ENCODE results near the gene TSC1.
"Not testable (repeated sequence)": the region's sequence is repeated elsewhere in the genome, so short reads cannot be mapped to it uniquely, and the experiment has no call there.

TSC1 gene

GRCh38 chr9:132944294-132945185 is at the start of gene TSC1:
TSS of gene TSC1 (minus strand) at chr9:132944616. CDS start at chr9:132928872, 15,744 bp downstream.
- peak; percentile 89 for DNase-seq

DNA sequence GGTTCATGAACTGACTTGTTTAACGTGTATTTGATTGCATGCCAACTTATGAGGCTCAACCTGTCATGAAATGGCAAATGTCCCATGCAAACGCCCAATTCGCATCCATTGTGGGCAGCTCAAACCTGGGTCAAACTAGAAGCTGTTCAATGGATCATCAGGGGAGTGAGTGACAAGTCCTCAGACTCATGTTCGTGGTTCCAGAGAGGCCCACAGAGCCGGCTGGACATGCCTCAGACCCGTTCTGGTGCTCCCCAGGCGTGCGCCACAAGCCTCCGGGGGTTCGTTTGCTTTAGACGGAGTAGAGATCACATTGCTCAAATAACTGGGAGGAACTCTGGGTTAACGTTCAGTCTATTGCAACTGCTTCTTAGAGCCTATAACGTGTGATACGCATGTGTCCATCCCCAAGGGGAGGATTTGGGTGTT is 49.1 kb upstream of the TSC1 start:
- peak; percentile 41 for DNase-seq

GRCh38 chr9:132991351-132992300 is 47.2 kb upstream of the TSC1 start:
- DNase-seq: no peak

DNA sequence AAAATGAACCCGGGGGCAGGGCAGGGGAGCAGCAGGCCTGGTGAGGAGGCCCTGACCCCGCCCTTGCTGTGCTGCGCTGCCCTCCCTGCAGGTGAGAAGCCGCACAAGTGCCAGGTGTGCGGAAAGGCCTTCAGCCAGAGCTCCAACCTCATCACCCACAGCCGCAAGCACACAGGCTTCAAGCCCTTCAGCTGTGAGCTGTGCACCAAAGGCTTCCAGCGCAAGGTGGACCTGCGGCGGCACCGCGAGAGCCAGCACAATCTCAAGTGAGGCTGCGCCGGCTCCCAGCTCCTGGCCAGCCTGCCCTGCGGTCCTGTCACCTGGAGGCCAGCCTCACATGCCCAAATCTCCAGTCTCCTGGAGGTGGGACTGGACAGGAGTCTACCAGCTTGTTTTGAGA is 46.4 kb upstream of the TSC1 start:
- no peak for DNase-seq

- DNase-seq: not testable (repeated sequence)
Observed at GRCh38 chr9:132989998-132990557, 45.7 kb upstream of the TSC1 start.

- DNase-seq: no peak
Observed at GRCh38 chr9:132989414-132989996, 45.1 kb upstream of the TSC1 start.

- DNase-seq: no peak
Observed at GRCh38 chr9:132989014-132989310, 44.5 kb upstream of the TSC1 start.

- no peak for DNase-seq
Observed at GRCh38 chr9:132988244-132989013, 44.0 kb upstream of the TSC1 start.

GRCh38 chr9:132986640-132987620 is 42.5 kb upstream of the TSC1 start:
- DNase-seq: no peak

GRCh38 chr9:132986114-132986513 is 41.7 kb upstream of the TSC1 start:
- no peak for DNase-seq

GRCh38 chr9:132985489-132985888 is 41.1 kb upstream of the TSC1 start:
- no peak for DNase-seq

- DNase-seq: no peak
Observed at GRCh38 chr9:132985071-132985350, 40.6 kb upstream of the TSC1 start.

DNA sequence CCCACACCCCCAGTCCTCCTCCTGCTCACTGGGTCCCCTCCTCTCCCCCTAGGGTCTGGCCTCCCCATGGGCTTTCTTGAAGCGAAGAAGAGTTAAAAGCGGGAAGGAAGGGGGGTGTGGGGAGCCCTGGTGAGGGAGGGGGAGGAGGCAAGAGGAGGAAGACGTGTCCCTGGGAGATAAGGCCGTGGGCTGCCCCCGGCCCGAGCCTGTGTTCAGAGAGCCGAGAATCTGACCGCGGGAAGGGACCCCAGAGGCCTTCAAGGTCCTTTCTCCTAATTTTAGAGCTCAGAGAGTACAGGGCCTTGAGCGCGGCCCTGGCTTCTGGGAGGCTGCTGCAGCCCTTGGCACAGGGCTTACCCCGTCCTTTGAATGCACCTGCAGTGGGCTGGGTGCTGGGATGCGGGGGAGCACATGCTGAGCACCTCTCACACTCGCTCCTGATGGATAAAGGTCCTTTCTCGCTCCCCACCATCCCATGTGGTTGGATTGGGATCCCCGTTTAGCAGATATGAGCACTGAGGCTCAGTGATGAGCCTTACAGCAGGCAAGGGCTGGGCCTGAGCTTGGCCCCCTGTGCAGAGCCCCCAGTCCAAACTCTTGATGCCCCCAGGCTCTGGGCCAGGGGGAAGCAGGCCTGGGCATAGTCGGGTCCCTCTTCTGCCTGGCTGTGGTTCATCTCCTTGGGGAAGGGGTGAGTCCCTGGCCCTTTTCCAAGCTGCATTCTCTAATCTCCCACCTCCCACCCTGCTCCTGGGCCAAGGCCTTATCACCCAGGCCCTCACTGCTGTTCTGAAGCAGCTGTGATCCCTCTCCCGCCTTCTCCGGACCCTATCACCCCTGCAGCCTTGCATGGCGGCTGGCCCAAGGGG is 40.0 kb upstream of the TSC1 start:
- DNase-seq: no peak

DNA sequence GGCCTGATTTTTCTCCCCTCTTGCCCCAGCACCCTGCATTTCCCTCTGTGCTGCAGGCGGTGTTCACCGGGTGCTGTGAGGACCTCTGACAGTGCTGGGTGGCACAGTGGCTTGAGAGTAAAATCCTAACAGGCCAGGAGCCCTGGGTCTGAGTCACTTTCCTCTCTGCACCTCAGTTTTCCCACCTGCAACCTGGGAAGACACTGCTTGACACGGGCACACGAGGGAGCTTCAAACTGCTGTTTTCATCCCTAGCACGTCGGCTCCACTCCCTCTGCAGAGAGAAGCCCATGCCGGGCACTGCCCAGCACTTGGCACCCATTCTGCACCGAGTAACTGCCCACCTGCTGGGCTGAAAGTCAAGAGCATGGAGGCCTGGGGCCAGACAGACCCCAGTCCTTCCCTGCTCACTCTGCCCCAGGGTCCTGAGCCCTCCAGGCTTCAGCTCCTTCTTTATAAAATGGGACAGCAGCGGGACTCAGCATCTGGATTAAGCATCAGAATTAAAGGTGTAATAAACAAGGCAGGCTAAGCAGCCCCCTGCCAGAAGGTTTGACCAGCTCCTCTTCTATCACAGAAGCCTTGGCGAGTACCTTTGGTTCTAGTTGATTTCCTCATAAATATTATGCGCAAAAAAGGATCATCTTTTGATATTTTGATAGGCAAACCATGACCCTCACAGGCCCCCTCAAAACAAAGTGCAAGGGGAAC is 39.2 kb upstream of the TSC1 start:
- DNase-seq: no peak

DNA sequence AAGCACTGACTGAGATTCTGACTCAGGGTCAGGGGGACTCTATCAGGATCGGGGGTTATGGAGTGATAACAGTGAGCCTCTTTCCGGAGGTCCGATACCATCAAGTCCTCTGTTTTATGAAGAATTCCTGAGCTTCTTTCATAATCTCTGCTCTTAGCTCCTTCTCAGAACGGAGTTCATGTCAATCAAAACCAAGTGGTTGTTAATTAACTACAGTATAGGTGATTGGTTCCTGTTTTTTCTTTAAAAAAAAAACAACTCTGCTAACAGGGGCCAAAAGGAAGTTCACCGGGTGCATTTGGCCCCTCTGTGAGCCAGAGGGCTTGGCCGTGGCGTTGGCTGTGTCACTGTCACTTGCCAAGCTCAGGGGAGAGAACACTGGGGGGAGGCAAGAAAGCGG is 38.0 kb upstream of the TSC1 start:
- DNase-seq: no peak

GRCh38 chr9:132980157-132980556 is 35.7 kb upstream of the TSC1 start:
- no peak for DNase-seq

- DNase-seq: peak; percentile 73
Observed at GRCh38 chr9:132978451-132979131, 34.2 kb upstream of the TSC1 start, which contains the start of gene GFI1B. TSS of gene GFI1B (plus strand) at chr9:132978694. CDS start at chr9:132986679, 7,985 bp downstream.

DNA sequence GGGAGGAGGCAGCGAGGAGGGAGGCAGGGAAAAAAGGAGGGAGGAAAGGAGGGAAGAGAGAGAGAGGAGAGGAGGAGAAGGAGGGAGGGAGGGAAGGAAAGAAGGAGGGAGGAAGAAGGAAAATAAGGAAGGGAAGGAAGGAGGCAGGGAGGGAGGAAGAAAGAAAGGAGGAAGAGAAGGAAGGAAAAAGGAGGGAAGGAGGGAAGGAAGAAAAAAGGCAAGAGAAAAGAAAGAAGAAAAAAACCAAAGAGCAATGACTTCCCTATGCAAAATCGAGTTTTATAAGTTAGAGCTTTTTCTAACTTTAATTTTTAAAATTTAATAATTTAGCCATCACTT is 33.7 kb upstream of the TSC1 start:
- no peak for DNase-seq

DNA sequence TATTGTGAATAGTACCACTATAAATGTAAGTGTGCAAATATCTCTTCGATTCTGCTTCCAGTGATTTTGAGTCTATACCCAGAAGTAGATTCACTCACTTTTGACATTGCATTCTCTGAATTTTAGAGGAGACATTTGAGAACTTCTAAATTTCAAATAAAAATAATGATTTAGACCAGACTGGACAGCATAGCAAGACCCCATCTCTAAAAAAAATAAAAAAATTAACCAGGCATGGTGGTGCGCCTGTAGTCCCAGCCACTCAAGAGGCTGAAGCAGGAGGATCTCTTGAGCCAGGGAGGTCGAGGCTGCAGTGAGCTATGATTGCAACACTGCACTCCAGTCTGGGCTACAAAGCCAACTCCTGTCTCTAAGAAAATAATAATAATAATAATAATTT is 32.2 kb upstream of the TSC1 start:
- no peak for DNase-seq

All from NCI-H526 treated with DMSO at 0.1 percent for 48 hours (cell line).